ENCODE data around the gene KRTAP5-8.

DNA sequence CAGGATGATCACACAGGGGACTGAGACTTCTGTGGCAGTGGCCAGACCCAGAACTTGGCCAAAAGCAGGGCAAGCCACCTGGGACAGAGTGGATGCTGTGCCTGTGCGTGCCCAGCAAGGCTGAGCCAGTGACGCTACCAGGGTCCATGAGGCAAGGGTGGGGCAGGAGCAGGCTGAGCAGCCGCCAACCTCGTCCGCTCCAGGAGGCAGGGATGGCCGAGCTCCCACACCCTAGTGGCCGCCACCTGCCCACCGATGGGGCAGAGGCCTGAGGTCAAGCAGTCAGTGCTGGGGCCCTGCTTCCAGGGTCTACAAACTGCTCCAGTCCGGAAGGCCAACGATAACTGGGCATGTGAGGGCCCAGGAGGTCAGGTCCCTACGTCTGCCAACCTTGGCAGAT lies 17.7 kb downstream of the KRTAP5-8 start:
- TF ChIP-seq CTCF (IDR thresholded peaks at IDR 0.05; ENCODE audit: borderline replicate concordance, extremely low read depth, low read length, poor library complexity, severe bottlenecking) = no peak
- no peak for TF ChIP-seq EZH2 (IDR thresholded peaks at IDR 0.05; ENCODE audit: borderline replicate concordance, low read depth, low read length, severe bottlenecking)
